PC-9 (cell line): ENCODE data around the gene HDGFL2. TPM values are rescaled to one million over a fixed set of nuclear protein-coding genes. Genes with fewer than 3 reads are reported as not detected.

Experiments
- BruUV-seq: library from RNA; stranded (reverse); fragments of 400-500 nt; replicated peaks from 2 replicates; lab custom pipeline; 2021; lab: Mats Ljungman, UMichigan
- CTCF ChIA-PET: fragments of 300-600 bp; sonication (Branson Sonifier 250); formaldehyde crosslinking; loops from one replicate; lab custom pipeline; 2022; ENCODE audit warnings: antibody characterized with exemption; lab: Charles Lee
- POLR2A ChIA-PET: fragments of 300-600 bp; sonication (Branson Sonifier 250); formaldehyde crosslinking; loops from one replicate; lab custom pipeline; 2022; ENCODE audit warnings: antibody characterized with exemption; ENCODE audit not compliant: unreplicated experiment; lab: Charles Lee
- DNase-seq, 2 experiments: peaks; one replicate each; pipeline versions ENCODE4 v3.0.0 to v3.0.0-alpha.2; 2015 to 2022; ENCODE audit warnings: mixed read lengths in 1 of 2
- H2AFZ ChIP-seq: fragments of 200-600 bp; sonication (generic); 2 replicates; pipeline ENCODE4 v1.8.1; 2017; ENCODE audit warnings: antibody characterized with exemption
- H3F3A ChIP-seq: fragments of 200-600 bp; sonication (generic); 2 replicates; pipeline ENCODE4 v1.8.1; 2017; ENCODE audit warnings: antibody characterized with exemption, mild to moderate bottlenecking, low read depth; ENCODE audit not compliant: insufficient read depth
- H3K27ac ChIP-seq: fragments of 200-600 bp; sonication (generic); 2 replicates; pipeline ENCODE4 v1.6.1; 2016; ENCODE audit warnings: mixed run types
- H3K27me3 ChIP-seq: fragments of 200-600 bp; sonication (generic); 2 replicates; pipeline ENCODE4 v1.6.1; 2016; ENCODE audit warnings: low read depth, mixed run types; ENCODE audit not compliant: insufficient read depth
- H3K36me3 ChIP-seq: fragments of 200-600 bp; sonication (generic); 2 replicates; pipeline ENCODE4 v1.6.1; 2016; ENCODE audit warnings: low read depth, mixed run types
- H3K4me1 ChIP-seq: fragments of 200-600 bp; sonication (generic); replicated peaks from 2 replicates; pipeline ENCODE4 v1.6.1; 2016; ENCODE audit warnings: mixed run types; ENCODE audit not compliant: insufficient read depth
- H3K4me2 ChIP-seq: fragments of 200-600 bp; sonication (generic); 2 replicates; pipeline ENCODE4 v1.6.1; 2017; ENCODE audit warnings: mixed run types
- H3K4me3 ChIP-seq: fragments of 200-600 bp; sonication (generic); 2 replicates; pipeline ENCODE4 v1.6.1; 2016; ENCODE audit warnings: mixed run types
- H3K79me2 ChIP-seq: fragments of 200-600 bp; sonication (generic); 2 replicates; pipeline ENCODE4 v1.6.1; 2017; ENCODE audit warnings: low read depth, mixed run types
- H3K9me2 ChIP-seq: fragments of 200-600 bp; sonication (generic); 2 replicates; pipeline ENCODE4 v1.8.1; 2017; ENCODE audit warnings: mild to moderate bottlenecking; ENCODE audit not compliant: insufficient read depth
- H3K9me3 ChIP-seq: fragments of 200-600 bp; sonication (generic); 2 replicates; pipeline ENCODE4 v1.8.1; 2016; ENCODE audit warnings: low read depth; ENCODE audit not compliant: insufficient read depth
- H4K20me1 ChIP-seq: fragments of 200-600 bp; sonication (generic); 2 replicates; pipeline ENCODE4 v1.8.1; 2017; ENCODE audit not compliant: insufficient read depth
- CTCF ChIP-seq: fragments of 200-600 bp; sonication (generic); conservative IDR thresholded peaks from 2 replicates; pipeline ENCODE4 v1.6.1; 2017; ENCODE audit warnings: mixed run types, antibody characterized with exemption, mild to moderate bottlenecking, moderate library complexity
- EZH2 ChIP-seq: fragments of 200-600 bp; sonication (generic); IDR thresholded peaks from 2 replicates; pipeline ENCODE4 v1.8.0; 2017; ENCODE audit warnings: antibody characterized with exemption, low read depth
- intact Hi-C: fragments of 100-400 bp; cut with micrococcal nuclease; formaldehyde crosslinking; loops from one replicate; pipeline ENCODE4 v1.10.0; 2022; ENCODE audit not compliant: unreplicated experiment
- total RNA-seq: library from RNA; stranded (reverse); gene quantifications from 2 replicates; pipeline ENCODE4 v1.2.3, GENCODE V29; 2021

Gene HDGFL2
- total RNA-seq, 1 experiment from 2014 or later = 50.8 TPM

- H3K9me2 ChIP-seq = no peaks in the 10 kb centered on the region
- no peaks in the 10 kb centered on the region for H3K4me1 ChIP-seq
- no peak for DNase-seq
- TF ChIP-seq EZH2 (no peak), CTCF (no peak)
- POLR2A ChIA-PET = no interaction called here
- no peak overlapping the region for H3K27ac ChIP-seq
- no peaks in the 10 kb centered on the region for H3K36me3 ChIP-seq
- no peak overlapping the region for H2AFZ ChIP-seq
- no TSS peak for BruUV-seq
- intact Hi-C loops = no loop called here
- H4K20me1 ChIP-seq = no peaks in the 10 kb centered on the region
- no peaks in the 10 kb centered on the region for H3K27me3 ChIP-seq
- H3K4me3 ChIP-seq = no peak overlapping the region
- no peak overlapping the region for H3K4me2 ChIP-seq
- H3F3A ChIP-seq = no peaks in the 10 kb centered on the region
- CTCF ChIA-PET = no interaction called here
- no peaks in the 10 kb centered on the region for H3K9me3 ChIP-seq
- no peaks in the 10 kb centered on the region for H3K79me2 ChIP-seq
Measured at GRCh38 chr19:4507804-4508203, 35.7 kb downstream of the HDGFL2 start.

- TF ChIP-seq CTCF (no peak), EZH2 (no peak)
- ChIA-PET POLR2A (no interaction called here), CTCF (no interaction called here)
- no peak overlapping the region for H3K4me2 ChIP-seq
- no peaks in the 10 kb centered on the region for H3K79me2 ChIP-seq
- BruUV-seq = no TSS peak
- H4K20me1 ChIP-seq = no peaks in the 10 kb centered on the region
- no peaks in the 10 kb centered on the region for H3K36me3 ChIP-seq
- no peaks in the 10 kb centered on the region for H3K27me3 ChIP-seq
- no peaks in the 10 kb centered on the region for H3K9me2 ChIP-seq
- no peaks in the 10 kb centered on the region for H3K9me3 ChIP-seq
- no peaks in the 10 kb centered on the region for H3K4me1 ChIP-seq
- intact Hi-C loops = no loop called here
- no peak overlapping the region for H3K27ac ChIP-seq
- DNase-seq = no peak
- no peaks in the 10 kb centered on the region for H3F3A ChIP-seq
- no peak overlapping the region for H2AFZ ChIP-seq
- no peak overlapping the region for H3K4me3 ChIP-seq
Measured at GRCh38 chr19:4508698-4509097, 36.6 kb downstream of the HDGFL2 start.

GRCh38 chr19:4510435-4511255, 38.5 kb downstream of the HDGFL2 start:
- Histone ChIP-seq H3K9me2 (no peaks in the 10 kb centered on the region), H4K20me1 (no peaks in the 10 kb centered on the region), H3K27ac (no peak overlapping the region), H2AFZ (no peak overlapping the region), H3K4me1 (no peaks in the 10 kb centered on the region), H3K79me2 (no peaks in the 10 kb centered on the region), H3K9me3 (no peaks in the 10 kb centered on the region), H3K4me3 (no peak overlapping the region), H3K4me2 (no peak overlapping the region), H3F3A (no peaks in the 10 kb centered on the region), H3K36me3 (no peaks in the 10 kb centered on the region), H3K27me3 (no peaks in the 10 kb centered on the region)
- POLR2A ChIA-PET = no interaction called here
- DNase-seq = no peak
- CTCF ChIA-PET = no interaction called here
- TF ChIP-seq EZH2 (no peak), CTCF (no peak)
- BruUV-seq = no TSS peak
- intact Hi-C loops = no loop called here
